GM21526 (cell line): ENCODE measurements around the gene SFXN5.
"Not testable (repeated sequence)": the region's sequence is repeated elsewhere in the genome, so short reads cannot be mapped to it uniquely, and the experiment has no call there.

Experiments
- ATAC-seq: cut with Tn5 transposase; IDR thresholded peaks from one replicate; pipeline ENCODE4 v1.9.1; 2021; ENCODE audit warnings: moderate library complexity; ENCODE audit not compliant: unreplicated experiment, low FRiP score

The SFXN5 gene

DNA sequence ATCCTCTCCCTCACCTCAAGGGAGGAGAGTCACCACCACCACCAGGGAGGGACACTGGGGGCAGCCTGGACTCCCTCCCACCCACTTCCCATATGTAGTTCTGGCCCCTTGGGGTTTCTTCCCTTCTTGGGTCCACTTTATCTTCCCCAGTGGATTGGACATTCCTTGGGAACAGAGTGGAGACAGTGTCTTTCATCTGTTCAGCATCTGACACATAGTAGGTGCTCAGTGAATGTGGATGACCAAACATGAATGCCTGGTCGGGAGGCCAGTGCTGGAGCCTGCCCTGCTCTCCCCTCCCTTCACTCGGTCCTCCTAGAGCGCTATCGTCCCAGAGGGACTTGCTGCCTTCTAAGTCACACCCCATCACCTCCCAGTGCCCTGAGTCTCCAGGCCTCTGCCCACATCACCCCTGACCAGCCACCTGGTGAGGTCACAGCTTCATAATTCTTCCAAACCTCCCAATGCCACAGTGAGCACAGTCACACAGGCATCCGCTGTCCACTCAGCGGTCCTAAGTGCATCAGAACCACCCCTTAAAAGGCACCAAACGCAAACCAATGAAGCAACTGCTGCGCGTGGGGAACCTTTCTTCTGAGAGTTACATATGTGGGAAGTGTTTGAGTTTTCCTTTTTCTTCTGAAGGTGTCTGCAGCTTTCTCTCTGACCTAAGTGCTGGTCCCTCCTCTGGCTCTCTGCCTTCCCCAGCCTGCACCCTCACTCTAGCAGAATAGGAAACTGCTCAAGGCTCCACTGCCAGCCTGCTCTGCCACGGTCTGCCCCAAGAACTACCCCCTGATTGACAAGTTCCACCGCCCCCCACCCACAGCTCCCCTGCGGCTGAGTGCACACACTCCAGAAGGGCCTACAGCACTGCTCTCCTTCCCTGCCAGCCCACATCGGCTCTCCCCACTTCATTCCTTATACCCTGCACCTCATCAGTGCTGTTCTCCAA is 7.2 kb upstream of the SFXN5 start:
- ATAC-seq, result no peak

DNA sequence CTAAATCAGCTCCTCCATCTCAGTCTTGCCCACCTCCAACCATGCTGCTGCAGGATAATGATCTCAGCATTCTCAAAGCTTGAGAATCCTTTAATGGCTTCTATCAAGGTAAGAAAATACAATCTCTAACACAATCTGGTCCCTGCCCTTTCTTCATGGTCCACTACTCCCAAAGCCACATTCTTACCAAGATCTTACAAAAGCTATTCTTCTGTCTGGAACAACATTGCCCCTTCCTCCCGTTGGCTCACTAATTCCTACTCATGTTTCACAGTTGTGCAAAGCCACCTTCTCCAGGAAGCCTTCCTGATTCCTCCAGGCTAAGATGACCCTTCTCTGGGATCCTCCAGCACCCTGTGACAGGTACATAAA is 5.9 kb upstream of the SFXN5 start:
- no peak for ATAC-seq

DNA sequence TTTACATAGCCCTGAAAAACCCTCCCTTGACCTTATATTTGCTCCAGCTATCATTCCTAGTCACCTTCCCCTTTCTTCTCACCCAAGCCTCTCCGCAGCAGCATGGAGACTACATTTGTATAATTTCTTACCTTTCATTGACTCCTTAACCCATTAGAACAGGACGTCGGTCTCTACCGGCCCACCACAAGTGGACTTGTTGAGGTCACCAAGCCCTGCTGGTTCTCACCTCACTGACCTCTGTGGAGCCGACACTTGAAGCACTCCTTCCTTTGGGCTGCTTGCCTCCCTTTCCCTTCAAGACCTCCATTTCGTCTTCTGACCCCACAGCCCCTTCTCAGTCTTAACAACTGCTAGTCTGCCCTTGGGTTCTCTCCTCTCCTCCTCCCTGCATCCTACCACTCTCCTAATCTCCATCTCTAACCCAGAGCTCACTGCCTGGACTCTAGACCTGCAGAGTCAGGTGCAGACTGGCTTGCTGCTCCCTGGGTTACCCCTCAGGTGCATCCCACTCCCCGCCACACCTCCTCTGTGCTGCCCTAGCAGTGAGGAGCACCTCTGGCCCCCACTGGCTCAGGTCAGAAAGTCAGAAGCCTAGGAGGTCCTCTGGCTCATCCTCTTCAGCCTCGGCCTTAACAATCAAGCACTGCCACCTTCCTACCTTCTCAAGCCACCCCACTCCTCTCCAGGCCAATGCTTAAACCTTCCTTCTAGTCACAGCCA is 5.3 kb upstream of the SFXN5 start:
- no peak for ATAC-seq

DNA sequence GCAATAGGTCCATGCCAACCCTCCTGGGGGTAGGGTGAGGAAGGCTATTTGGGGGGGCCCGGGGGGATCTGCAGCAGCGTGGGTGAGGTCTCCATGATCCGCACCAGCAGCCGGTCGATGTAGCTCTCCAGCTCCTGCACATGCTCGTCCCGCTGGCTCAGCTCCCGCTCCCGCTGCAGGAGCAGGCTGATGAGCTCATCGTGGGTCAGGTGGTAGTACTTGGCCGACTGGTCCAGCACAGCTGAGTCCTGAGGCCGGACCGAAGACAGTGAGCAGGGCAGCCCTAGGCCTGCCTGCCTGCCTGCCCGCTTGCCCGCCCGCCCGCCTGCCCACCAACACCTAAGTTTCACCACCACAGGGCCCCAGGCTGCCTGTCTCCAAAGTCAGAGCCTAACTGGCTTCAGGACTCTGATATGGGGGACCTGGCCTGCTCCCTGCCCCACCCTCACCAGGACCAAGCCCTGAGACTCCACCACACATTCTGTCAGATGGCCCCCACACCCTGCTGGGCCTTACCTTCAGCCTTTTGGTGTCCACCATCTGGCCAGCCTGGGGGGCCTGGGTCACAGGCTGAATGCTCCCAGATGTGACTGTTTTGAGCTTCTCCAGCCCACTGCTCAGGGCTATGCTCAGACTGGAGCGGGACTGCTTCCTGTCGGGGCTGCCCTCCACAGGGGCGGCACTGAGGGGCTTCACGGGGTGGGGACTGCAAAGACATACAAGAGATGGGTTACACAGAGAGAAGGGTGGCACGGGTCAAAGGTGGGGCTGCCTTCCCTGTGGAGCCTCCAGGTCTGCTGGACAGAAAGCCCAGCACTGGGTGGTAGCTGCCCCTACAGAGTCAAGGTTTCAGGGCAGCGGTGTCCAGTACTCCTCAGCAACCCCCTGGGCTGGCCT is 4.2 kb upstream of the SFXN5 start:
- ATAC-seq, result no peak

DNA sequence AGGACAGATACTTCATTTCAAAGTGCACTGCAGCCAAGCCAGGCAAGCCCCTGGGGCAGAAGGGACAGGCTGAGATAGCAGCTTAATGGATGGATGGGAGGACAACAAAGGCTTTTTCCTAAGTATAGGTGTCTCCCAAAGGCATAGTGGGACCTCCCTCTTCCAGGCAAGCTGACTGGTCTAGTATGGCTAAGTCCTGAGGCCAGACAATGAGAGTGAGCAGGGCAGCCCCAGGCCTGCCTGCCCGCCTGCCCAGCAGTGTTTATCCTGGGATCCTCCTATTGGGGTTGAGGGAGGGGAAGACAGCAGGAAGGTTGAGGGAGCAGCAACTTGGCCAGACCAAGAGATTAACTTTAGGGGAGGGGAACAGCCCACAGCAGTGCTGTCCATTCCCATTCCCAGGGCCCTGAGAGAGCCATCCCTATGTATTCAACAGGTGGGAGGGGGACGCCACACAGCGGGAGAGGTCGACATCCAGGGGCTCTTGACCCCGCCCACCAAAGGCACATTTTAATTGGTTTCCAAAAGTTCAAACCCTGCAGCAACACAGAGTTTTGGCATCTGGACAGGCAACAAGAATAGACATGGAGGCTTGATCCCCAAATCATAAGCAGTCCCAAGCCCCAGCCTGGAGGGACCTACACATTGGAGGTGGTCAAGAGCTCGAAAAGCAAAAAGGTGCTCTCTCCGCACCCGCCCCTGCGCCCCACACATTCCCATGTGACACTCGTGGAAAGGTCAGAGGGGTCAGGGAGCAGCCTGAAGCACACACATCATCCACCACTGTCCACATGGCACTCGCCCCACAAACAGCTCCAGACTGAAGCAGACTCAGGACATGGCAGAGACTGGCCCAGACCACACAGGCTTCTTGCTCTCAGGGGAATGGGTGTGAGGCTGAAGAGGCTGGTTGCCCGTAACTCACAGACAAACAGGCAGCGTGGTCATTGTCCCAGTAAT is 2.9 kb upstream of the SFXN5 start:
- no peak for ATAC-seq

DNA sequence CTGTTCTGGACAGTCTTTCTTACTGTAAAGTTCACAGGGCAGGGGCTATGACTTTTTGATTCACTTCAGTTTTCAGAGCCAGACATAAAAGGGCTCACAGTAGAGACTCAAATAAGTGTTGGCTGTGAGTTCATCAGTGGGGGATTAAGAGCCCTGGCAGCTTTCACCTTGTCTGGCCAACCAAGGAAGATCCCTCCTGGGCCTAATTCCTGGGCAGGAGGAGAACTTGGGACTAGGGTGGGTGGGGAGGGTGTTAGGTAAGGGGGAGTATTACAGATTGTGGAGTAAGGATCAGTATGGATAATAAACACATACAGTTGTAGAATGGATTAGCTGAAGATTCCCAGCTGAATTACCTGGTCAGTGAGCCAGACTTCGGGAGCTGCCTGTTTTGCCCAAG is 904 bp upstream of the SFXN5 start:
- ATAC-seq, result no peak

DNA sequence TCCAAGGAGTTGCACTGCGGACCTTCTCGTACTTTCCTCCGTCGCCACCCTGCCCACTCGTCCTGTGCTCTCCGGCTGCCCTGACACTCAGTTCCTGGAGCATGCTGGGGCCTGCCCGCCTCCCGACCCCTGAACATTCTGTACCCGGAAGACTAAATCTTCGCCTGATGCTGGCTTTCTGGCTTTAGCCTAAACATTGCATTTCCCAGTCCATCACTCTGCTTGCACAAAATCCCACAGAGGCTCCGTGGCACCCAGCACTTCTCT is 550 bp upstream of the SFXN5 start:
- peak; percentile 18 for ATAC-seq

DNA sequence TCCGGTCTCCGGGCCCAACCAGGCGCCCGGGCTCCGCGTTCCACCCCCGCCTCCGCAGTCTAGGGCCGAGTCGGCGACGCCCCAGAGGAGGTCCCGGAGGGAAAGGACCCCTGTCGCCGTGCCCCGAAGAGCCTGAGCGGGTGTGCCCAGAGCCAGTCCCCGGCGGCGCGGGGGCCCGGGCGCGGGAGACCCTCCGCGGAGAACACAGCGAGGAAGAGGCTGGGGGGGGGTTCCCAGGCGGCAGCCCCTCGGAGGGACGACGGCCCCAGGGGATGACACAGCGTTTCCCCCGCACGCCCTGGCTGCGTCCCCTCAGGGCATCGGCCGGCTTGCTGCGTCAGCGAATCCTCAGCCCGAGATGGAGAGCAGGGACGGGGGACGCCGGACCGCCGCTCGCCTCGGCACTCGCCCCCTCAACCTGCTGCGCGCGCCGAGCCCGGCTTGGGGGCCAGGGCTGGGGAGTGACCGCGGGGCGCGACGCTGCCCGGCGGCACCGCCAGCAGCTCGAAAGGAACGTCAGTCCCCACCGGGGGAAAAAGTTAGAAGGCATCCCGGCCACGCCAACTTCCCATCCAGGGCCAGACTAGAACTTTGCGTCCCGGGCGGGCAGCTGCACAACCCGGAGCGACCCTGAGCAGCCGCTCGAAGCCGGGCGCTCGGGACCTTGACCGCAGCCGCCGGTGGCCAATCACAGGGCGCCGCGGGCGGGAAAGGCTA is 711 bp downstream of the SFXN5 start:
- peak; percentile 16 for ATAC-seq

DNA sequence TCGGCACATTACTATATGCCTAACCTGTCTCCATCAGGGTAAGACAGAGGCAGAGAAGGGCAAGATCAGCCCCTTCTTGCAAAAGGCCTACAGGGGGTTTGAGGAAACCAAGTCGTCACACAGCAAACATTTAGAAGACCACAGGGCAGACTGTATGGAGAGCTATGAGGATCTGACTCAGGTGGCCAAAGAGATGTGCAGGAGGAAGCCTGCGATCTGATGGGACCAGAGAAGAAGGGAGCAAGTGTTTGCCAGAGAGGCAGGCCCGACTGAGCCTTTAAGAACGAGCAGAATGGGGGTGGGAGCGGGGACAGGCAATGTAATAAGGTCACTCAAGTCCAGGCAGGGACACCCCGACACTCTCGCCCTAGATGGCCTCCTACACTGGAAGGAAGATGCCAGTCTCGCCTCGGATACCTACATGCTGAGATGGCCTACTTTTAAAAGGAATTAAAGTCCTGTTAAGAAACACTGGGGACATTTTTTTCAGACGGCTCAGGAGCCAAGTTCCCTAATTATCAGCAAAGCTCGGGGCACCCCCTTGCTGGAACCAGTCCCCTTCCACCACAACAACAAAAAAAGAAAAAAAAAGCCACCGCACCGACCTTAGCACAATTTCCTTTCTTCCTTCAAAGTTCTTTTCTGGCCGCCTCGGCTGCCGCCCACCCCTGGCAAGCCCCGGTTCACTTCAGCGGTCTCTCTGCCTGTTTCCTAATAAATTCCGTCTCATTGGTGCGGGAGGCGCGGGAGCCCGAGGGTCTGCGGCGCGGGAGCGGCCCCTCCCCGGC is 1.5 kb downstream of the SFXN5 start:
- no peak for ATAC-seq

DNA sequence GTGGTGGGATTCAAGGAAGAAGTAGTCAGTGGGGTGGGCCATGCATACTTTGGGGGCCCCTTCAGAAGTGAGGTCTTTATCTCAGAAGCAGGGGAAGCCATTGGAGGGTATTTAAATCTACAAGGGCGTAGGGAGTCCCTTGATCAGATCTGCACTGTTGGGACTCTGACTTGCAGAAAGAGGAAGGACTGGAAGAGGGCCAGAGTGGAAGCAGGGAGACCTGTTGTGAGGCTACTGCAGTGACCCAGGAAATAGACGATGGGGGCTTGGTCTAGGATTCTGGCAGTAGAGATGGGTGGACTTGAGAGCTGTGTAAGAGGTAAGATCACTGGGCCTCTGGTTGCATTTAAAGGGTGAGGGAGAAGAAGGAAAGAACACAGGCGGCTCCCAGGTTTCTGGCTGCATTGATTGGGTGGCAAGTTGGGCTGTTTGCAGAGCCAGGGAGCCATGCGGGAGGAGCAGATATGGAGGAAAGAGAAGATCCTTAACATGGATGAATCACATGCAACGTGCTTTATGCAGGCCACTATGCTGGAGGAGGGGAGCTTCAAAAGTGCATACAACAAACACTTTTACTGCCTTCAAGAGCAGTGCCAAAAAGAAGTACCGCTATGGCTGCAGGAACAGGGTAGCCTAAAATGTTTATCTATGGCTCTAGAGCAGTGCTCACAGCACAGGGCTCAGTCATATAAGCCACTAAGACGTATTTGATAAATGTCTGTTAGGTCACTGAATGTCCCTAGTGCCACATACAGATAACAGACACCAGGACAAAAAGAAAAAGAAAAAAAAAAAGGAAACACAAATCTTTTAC is 2.3 kb downstream of the SFXN5 start:
- no peak for ATAC-seq

DNA sequence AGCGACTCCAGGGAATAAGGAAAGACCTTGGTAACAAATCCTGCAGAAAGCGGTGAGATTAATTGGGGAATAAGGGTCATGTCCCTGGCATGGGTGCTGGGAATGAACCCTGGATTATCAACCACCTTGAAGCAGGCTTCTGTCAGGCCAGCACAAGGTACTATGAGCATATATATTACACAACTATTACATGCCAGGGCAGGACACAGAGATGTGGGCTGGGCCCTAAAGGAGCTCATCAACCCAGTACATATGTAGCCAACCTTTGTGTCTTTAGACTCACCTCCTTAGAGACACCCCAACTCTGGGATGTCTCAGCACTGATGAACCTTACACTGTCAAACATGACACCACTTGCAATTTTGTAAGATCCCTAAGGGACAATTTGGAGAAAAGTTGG is 3.4 kb downstream of the SFXN5 start:
- no peak for ATAC-seq

DNA sequence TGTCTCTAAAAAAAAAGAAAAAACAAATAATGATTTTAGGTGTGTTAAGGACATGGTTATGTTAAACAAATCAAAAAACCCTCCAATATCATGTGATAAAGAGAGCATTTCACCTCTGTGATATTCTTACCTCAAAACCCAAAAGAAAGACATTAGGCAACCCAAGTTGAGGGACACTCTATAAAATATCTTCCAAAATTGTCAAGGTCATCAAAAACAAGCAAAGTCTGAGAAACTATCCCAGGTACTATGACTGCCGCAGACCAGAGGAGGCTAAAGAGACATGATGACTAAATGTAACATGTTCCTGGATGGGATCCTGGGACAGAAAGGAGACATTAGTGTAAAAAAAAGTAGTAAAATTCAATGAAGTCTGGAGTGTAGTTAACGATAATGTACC is 4.5 kb downstream of the SFXN5 start:
- ATAC-seq, result no peak

DNA sequence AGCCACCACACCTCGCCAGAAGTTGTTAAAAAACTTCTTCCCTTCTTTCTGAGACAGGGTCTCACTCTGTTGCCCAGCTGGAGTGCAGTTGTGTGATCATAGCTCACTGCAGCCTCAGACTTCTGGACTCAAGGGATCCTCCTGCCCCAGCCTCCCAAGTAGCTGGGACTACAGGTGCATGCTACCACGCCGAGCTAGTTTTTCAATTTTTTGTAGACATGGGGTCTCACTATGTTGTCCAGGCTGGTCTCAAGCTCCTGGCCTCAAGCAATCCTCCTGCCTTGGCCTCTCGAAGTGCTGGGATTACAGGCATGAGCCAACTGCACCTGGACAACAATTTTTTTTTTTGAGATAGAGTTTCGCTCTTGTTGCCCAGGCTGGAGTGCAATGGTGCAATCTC is 6.4 kb downstream of the SFXN5 start:
- ATAC-seq, result not testable (repeated sequence)

DNA sequence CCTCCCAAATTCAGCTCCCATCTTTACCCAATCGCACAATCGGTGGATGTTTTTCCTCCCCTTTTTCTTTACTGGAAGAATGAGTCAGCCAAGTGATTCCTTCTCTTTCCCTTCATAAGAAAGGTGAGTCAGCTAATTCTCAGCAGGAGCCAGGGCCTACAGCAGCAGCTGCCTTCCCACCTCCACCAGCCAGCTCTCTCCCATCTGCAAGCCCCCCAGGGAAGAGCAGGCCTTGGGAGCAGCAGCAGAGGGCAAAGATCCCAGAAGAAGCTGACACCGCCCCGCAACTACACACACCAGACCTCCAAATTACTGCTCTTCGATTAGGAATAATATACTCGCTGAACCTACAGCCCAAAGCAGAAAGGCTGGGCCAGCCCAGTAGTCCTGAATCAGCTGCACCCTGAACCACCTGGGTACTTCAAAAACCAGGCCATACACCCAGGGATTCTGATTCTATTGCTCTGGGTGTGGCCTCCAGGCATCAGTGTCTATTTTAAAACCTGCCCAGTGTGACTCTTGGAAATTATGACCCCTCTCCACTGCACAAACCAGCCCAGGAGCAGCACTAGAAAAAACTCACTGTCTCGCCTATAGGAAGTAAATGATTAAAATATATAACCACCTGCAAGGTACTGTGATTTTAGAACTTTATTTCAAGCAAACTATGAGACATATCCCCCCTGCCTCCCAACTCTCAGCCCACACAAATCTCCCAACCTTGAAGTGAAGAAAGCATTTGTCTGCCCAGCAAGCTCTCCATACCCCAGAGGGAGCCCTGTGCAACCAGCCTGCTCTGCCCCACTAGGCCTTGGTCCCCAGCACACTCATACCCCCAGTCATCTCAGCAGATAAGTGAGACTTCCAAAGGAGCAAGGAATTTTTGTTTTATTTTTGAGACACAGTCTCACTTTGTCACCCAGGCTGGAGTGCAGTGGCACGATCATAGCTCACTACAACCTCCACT is 7.3 kb downstream of the SFXN5 start:
- no peak for ATAC-seq

DNA sequence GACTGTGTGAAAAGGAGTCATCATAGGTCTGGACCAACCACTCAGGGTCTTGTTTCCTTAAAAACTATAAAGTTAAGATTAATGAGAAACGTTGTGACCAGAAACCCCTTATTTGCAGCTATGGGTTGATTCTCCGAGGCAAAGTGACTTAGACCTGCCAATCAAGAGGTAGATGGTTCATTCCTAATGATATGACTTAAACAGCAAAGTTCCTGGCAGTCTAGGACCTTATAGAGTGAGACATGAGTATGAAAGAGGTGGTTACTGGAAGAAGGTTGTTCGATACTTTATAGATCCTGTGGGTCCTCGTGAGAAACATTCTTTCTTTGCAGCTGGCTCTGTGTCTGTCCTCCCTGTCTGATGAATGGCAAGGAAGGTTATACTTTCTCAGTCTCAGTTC is 8.0 kb downstream of the SFXN5 start:
- ATAC-seq, result no peak

DNA sequence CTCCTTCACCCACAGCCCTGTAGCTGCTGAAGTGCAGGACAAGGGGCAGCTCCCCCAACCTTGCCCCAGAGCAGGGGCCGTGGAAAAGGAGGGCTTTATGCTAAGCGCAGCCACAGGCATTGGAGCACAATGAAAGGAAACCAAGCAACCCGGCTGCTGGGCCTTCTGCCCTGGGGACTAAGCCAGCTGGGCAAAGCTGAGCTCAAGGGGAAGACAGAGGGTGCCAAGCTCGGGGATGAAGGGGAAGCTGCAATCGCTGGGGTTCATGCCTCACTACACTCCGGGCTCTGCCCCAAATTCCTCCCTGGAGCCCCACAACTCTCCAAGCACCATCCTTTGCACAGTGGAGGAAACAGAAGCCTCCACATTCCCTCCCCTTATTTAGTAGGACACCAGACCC is 12.4 kb downstream of the SFXN5 start:
- ATAC-seq, result no peak

DNA sequence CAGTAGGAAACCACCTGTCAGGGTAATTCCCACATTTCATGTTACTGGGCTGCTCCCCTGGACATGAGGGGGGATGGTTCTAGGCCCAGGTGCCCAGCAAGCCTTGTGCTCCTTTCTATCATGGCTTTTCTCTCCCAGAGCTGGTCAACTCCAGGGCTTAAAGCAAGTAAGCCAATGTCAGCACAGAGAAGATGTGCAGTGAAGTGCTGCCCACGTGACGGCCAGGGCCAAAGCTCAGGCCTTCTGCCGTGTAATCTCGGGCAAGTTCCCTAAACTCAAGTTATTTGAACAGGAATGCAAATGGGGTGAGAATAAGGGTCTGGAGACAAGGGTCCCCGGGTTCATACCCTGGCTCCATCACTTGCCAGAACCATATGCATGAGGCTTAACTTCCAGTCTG is 16.5 kb downstream of the SFXN5 start:
- no peak for ATAC-seq
